OCI-LY1 (cell line): ENCODE results near the gene SLC47A1.

ENCODE experiments used
- CTCF ChIP-seq: fragments of 200-600 bp; sonication (generic), shearing (Covaris generic); IDR thresholded peaks from 2 replicates; pipeline ENCODE4 v1.5.1; 2017; ENCODE audit warnings: mild to moderate bottlenecking, antibody characterized with exemption, low read length, moderate library complexity, mixed read lengths
- EZH2 ChIP-seq: fragments of 200-600 bp; sonication (generic), shearing (Covaris generic); IDR thresholded peaks from 2 replicates; pipeline ENCODE4 v1.8.0; 2017; ENCODE audit warnings: borderline replicate concordance, mixed run types, mild to moderate bottlenecking, antibody characterized with exemption, low read length, moderate library complexity, mixed read lengths

- TF ChIP-seq EZH2, result no peak
- no peak for TF ChIP-seq CTCF
These were observed 13.0 kb upstream of the SLC47A1 start for GRCh38 chr17:19520641-19521040.
